ENCODE data around the gene GPAT3. TPM values are rescaled to one million over a fixed set of nuclear protein-coding genes. Genes with fewer than 3 reads are reported as not detected.
A peak's percentile ranks its signal among the peaks of the same experiment; 100 is the strongest.

The GPAT3 gene
- total RNA-seq, 1 donor from 2014 or later = 16.0 TPM

GRCh38 chr4:83591730-83592129 is 55.8 kb downstream of the GPAT3 start:
- no peak overlapping the region for H3K4me3 Mint-ChIP-seq (ENCODE audit: unreplicated experiment)
- DNase-seq (ENCODE audit: low spot score) = no peak
- no peaks in the 10 kb centered on the region for H3K4me1 Mint-ChIP-seq (ENCODE audit: unreplicated experiment)
- H3K36me3 Mint-ChIP-seq (ENCODE audit: low read depth, unreplicated experiment) = peaks cover 25% of the 10 kb centered on the region
- TF ChIP-seq CTCF (IDR thresholded peaks at IDR 0.05; ENCODE audit: unreplicated experiment) = no peak
- H3K9me3 Mint-ChIP-seq (ENCODE audit: unreplicated experiment) = no peaks in the 10 kb centered on the region
- peaks cover 3% of the 10 kb centered on the region for H3K27me3 Mint-ChIP-seq (ENCODE audit: unreplicated experiment)
- no peak overlapping the region for H3K27ac Mint-ChIP-seq (ENCODE audit: unreplicated experiment)

- H3K36me3 Mint-ChIP-seq (ENCODE audit: low read depth, unreplicated experiment) = peaks cover 25% of the 10 kb centered on the region
- TF ChIP-seq CTCF (IDR thresholded peaks at IDR 0.05; ENCODE audit: unreplicated experiment) = no peak
- H3K4me1 Mint-ChIP-seq (ENCODE audit: unreplicated experiment) = no peaks in the 10 kb centered on the region
- no peak overlapping the region for H3K27ac Mint-ChIP-seq (ENCODE audit: unreplicated experiment)
- no peaks in the 10 kb centered on the region for H3K9me3 Mint-ChIP-seq (ENCODE audit: unreplicated experiment)
- peak overlapping the region; percentile 56 for H3K4me3 Mint-ChIP-seq (ENCODE audit: unreplicated experiment)
- DNase-seq (ENCODE audit: low spot score) = no peak
- no peaks in the 10 kb centered on the region for H3K27me3 Mint-ChIP-seq (ENCODE audit: unreplicated experiment)
Measured at GRCh38 chr4:83599183-83599582, 63.3 kb downstream of the GPAT3 start.

- DNase-seq (ENCODE audit: low spot score) = no peak
- H3K9me3 Mint-ChIP-seq (ENCODE audit: unreplicated experiment) = no peaks in the 10 kb centered on the region
- H3K4me3 Mint-ChIP-seq (ENCODE audit: unreplicated experiment) = no peak overlapping the region
- no peak overlapping the region for H3K27ac Mint-ChIP-seq (ENCODE audit: unreplicated experiment)
- peaks cover 10% of the 10 kb centered on the region for H3K36me3 Mint-ChIP-seq (ENCODE audit: low read depth, unreplicated experiment)
- H3K4me1 Mint-ChIP-seq (ENCODE audit: unreplicated experiment) = no peaks in the 10 kb centered on the region
- no peaks in the 10 kb centered on the region for H3K27me3 Mint-ChIP-seq (ENCODE audit: unreplicated experiment)
- TF ChIP-seq CTCF (IDR thresholded peaks at IDR 0.05; ENCODE audit: unreplicated experiment) = no peak
Measured at GRCh38 chr4:83603129-83603528, 67.2 kb downstream of the GPAT3 start.

GRCh38 chr4:83604321-83604720 is 68.4 kb downstream of the GPAT3 start:
- no peak for DNase-seq (ENCODE audit: low spot score)
- no peaks in the 10 kb centered on the region for H3K9me3 Mint-ChIP-seq (ENCODE audit: unreplicated experiment)
- no peaks in the 10 kb centered on the region for H3K4me1 Mint-ChIP-seq (ENCODE audit: unreplicated experiment)
- TF ChIP-seq CTCF (IDR thresholded peaks at IDR 0.05; ENCODE audit: unreplicated experiment) = no peak
- H3K36me3 Mint-ChIP-seq (ENCODE audit: low read depth, unreplicated experiment) = peaks cover 7% of the 10 kb centered on the region
- H3K4me3 Mint-ChIP-seq (ENCODE audit: unreplicated experiment) = no peak overlapping the region
- H3K27me3 Mint-ChIP-seq (ENCODE audit: unreplicated experiment) = no peaks in the 10 kb centered on the region
- no peak overlapping the region for H3K27ac Mint-ChIP-seq (ENCODE audit: unreplicated experiment)

GRCh38 chr4:83605210-83605609 is 69.3 kb downstream of the GPAT3 start:
- Mint-ChIP-seq H3K27ac (ENCODE audit: unreplicated experiment) (no peak overlapping the region), H3K36me3 (ENCODE audit: low read depth, unreplicated experiment) (peaks cover 4% of the 10 kb centered on the region), H3K4me1 (ENCODE audit: unreplicated experiment) (no peaks in the 10 kb centered on the region), H3K4me3 (ENCODE audit: unreplicated experiment) (no peak overlapping the region), H3K9me3 (ENCODE audit: unreplicated experiment) (no peaks in the 10 kb centered on the region), H3K27me3 (ENCODE audit: unreplicated experiment) (no peaks in the 10 kb centered on the region)
- no peak for TF ChIP-seq CTCF (IDR thresholded peaks at IDR 0.05; ENCODE audit: unreplicated experiment)
- no peak for DNase-seq (ENCODE audit: low spot score)

Data from endothelial cell (in vitro differentiated cells).